ENCODE measurements around the gene AFTPH. TPM values are rescaled to one million over a fixed set of nuclear protein-coding genes. Genes with fewer than 3 reads are reported as not detected.

The AFTPH gene
- total RNA-seq, 1 donor from 2014 or later = 16.0 TPM

DNA sequence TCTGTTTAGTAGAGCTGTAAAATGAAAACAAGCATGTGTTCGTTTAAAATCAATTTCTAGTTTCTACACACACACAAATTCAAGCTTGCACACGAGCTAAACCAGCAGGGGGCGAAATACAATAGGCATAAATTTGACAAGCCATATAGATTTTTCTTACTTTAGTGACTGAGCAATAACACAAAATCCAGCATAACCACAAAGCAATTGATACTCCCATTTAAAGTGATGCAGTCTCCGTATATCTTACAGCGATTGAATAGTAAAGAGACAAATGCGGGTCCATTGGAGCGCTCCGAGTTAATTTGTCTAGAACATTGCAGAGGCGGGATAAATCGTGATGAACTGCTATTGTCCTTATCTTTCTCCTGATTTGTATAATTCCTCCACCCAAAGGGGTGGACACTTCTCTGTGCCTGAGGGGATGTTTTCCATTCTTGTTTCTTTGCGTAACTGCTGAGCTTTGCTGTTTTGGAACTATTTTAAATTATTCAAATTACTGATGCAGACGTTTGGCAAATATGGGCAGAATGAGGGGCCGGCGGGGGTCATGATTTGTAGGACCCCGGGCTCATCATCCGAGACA, 1.2 kb upstream of the AFTPH start:
- Histone ChIP-seq H3K4me3 (ENCODE audit: insufficient read depth, low read depth, low read length) (peak overlapping the region; percentile 79), H3K36me3 (ENCODE audit: insufficient read depth, low read length) (no peaks in the 10 kb centered on the region), H3K27ac (ENCODE audit: low read depth, low read length) (no peak overlapping the region), H4K20me1 (ENCODE audit: insufficient read depth, low read length) (peaks cover 19% of the 10 kb centered on the region), H3K9me3 (ENCODE audit: insufficient read depth, low read depth, low read length) (no peaks in the 10 kb centered on the region), H3K79me2 (ENCODE audit: insufficient read depth, low read length) (peaks cover 34% of the 10 kb centered on the region), H3K9ac (ENCODE audit: low read length) (peak overlapping the region; percentile 81), H2AFZ (ENCODE audit: low read depth, low read length) (peak overlapping the region; percentile 75), H3K4me2 (ENCODE audit: low read length) (peak overlapping the region; percentile 91), H3K27me3 (ENCODE audit: insufficient read depth, low read length) (peaks cover 13% of the 10 kb centered on the region), H3K4me1 (ENCODE audit: insufficient read depth, low read length) (peaks cover 5% of the 10 kb centered on the region)
- H3K27me3 Mint-ChIP-seq (ENCODE audit: low read depth, unreplicated experiment) = no peaks in the 10 kb centered on the region
- H3K36me3 Mint-ChIP-seq (ENCODE audit: low read depth, unreplicated experiment) = no peaks in the 10 kb centered on the region
- peak; percentile 32 for FAIRE-seq
- peak; percentile 69 for DNase-seq (ENCODE audit: low read depth)
- peaks cover 6% of the 10 kb centered on the region for H3K4me1 Mint-ChIP-seq (ENCODE audit: low read depth, unreplicated experiment)
- no peaks in the 10 kb centered on the region for H3K9me3 Mint-ChIP-seq (ENCODE audit: unreplicated experiment)
- peak overlapping the region; percentile 86 for H3K27ac Mint-ChIP-seq (ENCODE audit: unreplicated experiment)
- TF ChIP-seq EZH2 (IDR thresholded peaks at IDR 0.05; ENCODE audit: insufficient read depth, low read length) = no peak
- TF ChIP-seq, protein P1, sequence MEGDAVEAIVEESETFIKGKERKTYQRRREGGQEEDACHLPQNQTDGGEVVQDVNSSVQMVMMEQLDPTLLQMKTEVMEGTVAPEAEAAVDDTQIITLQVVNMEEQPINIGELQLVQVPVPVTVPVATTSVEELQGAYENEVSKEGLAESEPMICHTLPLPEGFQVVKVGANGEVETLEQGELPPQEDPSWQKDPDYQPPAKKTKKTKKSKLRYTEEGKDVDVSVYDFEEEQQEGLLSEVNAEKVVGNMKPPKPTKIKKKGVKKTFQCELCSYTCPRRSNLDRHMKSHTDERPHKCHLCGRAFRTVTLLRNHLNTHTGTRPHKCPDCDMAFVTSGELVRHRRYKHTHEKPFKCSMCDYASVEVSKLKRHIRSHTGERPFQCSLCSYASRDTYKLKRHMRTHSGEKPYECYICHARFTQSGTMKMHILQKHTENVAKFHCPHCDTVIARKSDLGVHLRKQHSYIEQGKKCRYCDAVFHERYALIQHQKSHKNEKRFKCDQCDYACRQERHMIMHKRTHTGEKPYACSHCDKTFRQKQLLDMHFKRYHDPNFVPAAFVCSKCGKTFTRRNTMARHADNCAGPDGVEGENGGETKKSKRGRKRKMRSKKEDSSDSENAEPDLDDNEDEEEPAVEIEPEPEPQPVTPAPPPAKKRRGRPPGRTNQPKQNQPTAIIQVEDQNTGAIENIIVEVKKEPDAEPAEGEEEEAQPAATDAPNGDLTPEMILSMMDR (IDR thresholded peaks at IDR 0.05; ENCODE audit: insufficient read depth, low read depth, low read length) = peak; percentile 98
- peak overlapping the region; percentile 96 for H3K4me3 Mint-ChIP-seq (ENCODE audit: unreplicated experiment)

DNA sequence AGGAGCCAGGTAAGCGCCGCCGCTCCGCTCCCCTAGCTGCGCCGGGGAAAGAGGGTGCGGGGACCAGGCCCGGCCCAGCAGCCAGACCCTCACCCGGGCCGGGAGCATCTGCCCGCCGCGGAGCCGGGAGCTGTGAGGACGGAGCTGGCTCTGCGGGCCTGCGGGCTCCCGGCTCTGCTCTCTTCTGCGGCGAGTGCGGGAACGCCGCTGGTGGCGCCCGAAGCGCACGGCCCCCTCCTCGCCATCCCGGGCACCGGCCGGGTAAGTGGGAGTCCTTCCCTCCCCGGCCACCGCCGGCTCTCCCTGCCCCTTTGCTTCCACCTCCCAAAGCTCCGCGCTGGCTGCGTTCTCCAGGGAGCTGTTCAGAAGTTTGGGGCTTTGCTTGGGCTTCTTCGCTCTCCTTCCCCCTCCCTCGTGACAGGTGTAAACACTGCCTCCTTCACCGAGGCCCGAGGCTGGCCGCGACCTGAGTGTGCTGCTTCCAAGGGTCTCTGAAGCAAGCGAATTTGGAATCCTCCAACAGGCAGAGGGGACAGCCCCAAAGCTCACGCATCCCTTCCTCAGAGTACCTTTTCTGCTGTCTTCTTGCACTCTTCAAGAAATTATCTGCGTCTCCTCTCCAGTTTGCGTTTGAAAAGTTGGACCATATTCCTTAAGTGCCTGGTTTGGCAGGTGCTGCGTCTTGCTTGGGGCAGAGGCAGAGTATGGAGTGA, 632 bp downstream of the AFTPH start:
- Histone ChIP-seq H3K4me3 (ENCODE audit: insufficient read depth, low read depth, low read length) (peak overlapping the region; percentile 79), H3K9ac (ENCODE audit: low read length) (peak overlapping the region; percentile 81), H3K36me3 (ENCODE audit: insufficient read depth, low read length) (no peaks in the 10 kb centered on the region), H3K79me2 (ENCODE audit: insufficient read depth, low read length) (peaks cover 48% of the 10 kb centered on the region), H3K4me2 (ENCODE audit: low read length) (peak overlapping the region; percentile 91), H3K4me1 (ENCODE audit: insufficient read depth, low read length) (peaks cover 5% of the 10 kb centered on the region), H2AFZ (ENCODE audit: low read depth, low read length) (peak overlapping the region; percentile 90), H3K27ac (ENCODE audit: low read depth, low read length) (peak overlapping the region; percentile 64), H4K20me1 (ENCODE audit: insufficient read depth, low read length) (peaks cover 33% of the 10 kb centered on the region), H3K9me3 (ENCODE audit: insufficient read depth, low read depth, low read length) (no peaks in the 10 kb centered on the region), H3K27me3 (ENCODE audit: insufficient read depth, low read length) (peaks cover 6% of the 10 kb centered on the region)
- Mint-ChIP-seq H3K27me3 (ENCODE audit: low read depth, unreplicated experiment) (no peaks in the 10 kb centered on the region), H3K36me3 (ENCODE audit: low read depth, unreplicated experiment) (no peaks in the 10 kb centered on the region), H3K27ac (ENCODE audit: unreplicated experiment) (peak overlapping the region; percentile 95), H3K9me3 (ENCODE audit: unreplicated experiment) (no peaks in the 10 kb centered on the region), H3K4me3 (ENCODE audit: unreplicated experiment) (peak overlapping the region; percentile 100), H3K4me1 (ENCODE audit: low read depth, unreplicated experiment) (peaks cover 6% of the 10 kb centered on the region)
- DNase-seq (ENCODE audit: low read depth) (peak; percentile 5), FAIRE-seq (no peak)
- TF ChIP-seq EZH2 (IDR thresholded peaks at IDR 0.05; ENCODE audit: insufficient read depth, low read length) = no peak
- TF ChIP-seq, protein P1 (IDR thresholded peaks at IDR 0.05; ENCODE audit: insufficient read depth, low read depth, low read length) = no peak

DNA sequence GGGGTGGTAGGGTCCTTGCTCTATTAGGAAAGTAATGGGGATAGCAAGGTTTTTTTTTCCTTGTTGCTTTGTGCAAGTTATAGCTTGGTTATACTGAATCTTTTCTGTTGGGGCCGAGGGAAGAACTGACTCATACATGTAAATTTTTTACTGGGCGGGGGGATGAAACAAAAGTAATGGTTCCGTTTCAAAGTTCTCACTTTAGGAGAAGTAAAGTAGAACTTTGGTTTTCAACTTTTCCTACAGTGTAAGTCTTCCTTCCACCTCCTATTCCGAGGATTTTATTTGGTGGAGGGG, 1.1 kb downstream of the AFTPH start:
- DNase-seq (ENCODE audit: low read depth) (peak; percentile 24), FAIRE-seq (no peak)
- peak overlapping the region; percentile 95 for H3K27ac Mint-ChIP-seq (ENCODE audit: unreplicated experiment)
- no peak for TF ChIP-seq EZH2 (IDR thresholded peaks at IDR 0.05; ENCODE audit: insufficient read depth, low read length)
- TF ChIP-seq, protein P1 (IDR thresholded peaks at IDR 0.05; ENCODE audit: insufficient read depth, low read depth, low read length) = no peak
- Histone ChIP-seq H3K4me1 (ENCODE audit: insufficient read depth, low read length) (peaks cover 5% of the 10 kb centered on the region), H3K4me3 (ENCODE audit: insufficient read depth, low read depth, low read length) (peak overlapping the region; percentile 79), H4K20me1 (ENCODE audit: insufficient read depth, low read length) (peaks cover 34% of the 10 kb centered on the region), H3K4me2 (ENCODE audit: low read length) (peak overlapping the region; percentile 91), H3K9me3 (ENCODE audit: insufficient read depth, low read depth, low read length) (no peaks in the 10 kb centered on the region), H3K9ac (ENCODE audit: low read length) (peak overlapping the region; percentile 81), H2AFZ (ENCODE audit: low read depth, low read length) (peak overlapping the region; percentile 90), H3K27ac (ENCODE audit: low read depth, low read length) (peak overlapping the region; percentile 64), H3K79me2 (ENCODE audit: insufficient read depth, low read length) (peaks cover 48% of the 10 kb centered on the region), H3K27me3 (ENCODE audit: insufficient read depth, low read length) (peaks cover under 1% of the 10 kb centered on the region), H3K36me3 (ENCODE audit: insufficient read depth, low read length) (no peaks in the 10 kb centered on the region)
- H3K36me3 Mint-ChIP-seq (ENCODE audit: low read depth, unreplicated experiment) = no peaks in the 10 kb centered on the region
- peaks cover 6% of the 10 kb centered on the region for H3K4me1 Mint-ChIP-seq (ENCODE audit: low read depth, unreplicated experiment)
- H3K4me3 Mint-ChIP-seq (ENCODE audit: unreplicated experiment) = peak overlapping the region; percentile 100
- H3K9me3 Mint-ChIP-seq (ENCODE audit: unreplicated experiment) = no peaks in the 10 kb centered on the region
- H3K27me3 Mint-ChIP-seq (ENCODE audit: low read depth, unreplicated experiment) = no peaks in the 10 kb centered on the region

Data from astrocyte (in vitro differentiated cells and primary cell).